T-helper 2 cell (primary cell): Measurements from ENCODE around the gene TNFSF8.

Experiments used
- DNase-seq, 5 experiments: peaks; one replicate each; pipeline versions ENCODE4 v3.0.0 to v3.0.0-alpha.2; 2012 to 2022

TNFSF8 gene

GRCh38 chr9:114902786-114903524 lies 27.4 kb downstream of the TNFSF8 start:
- peak in 2 of 5 experiments; percentile 65 to 76 for DNase-seq

- DNase-seq: no peak
Measured at GRCh38 chr9:114900942-114901802, 29.2 kb downstream of the TNFSF8 start.

- DNase-seq: no peak
Measured at GRCh38 chr9:114899995-114900394, 30.4 kb downstream of the TNFSF8 start.

GRCh38 chr9:114899461-114899860 lies 30.9 kb downstream of the TNFSF8 start:
- DNase-seq: no peak

GRCh38 chr9:114898741-114899140 lies 31.6 kb downstream of the TNFSF8 start:
- peak; percentile 33 to 98 (median 74) for DNase-seq

- DNase-seq: no peak
Measured at GRCh38 chr9:114897196-114897595, 33.2 kb downstream of the TNFSF8 start.

GRCh38 chr9:114896344-114896743 lies 34.0 kb downstream of the TNFSF8 start:
- DNase-seq: no peak

- no peak for DNase-seq
Measured at GRCh38 chr9:114895521-114895991, 34.8 kb downstream of the TNFSF8 start.

GRCh38 chr9:114894609-114895433 lies 35.6 kb downstream of the TNFSF8 start:
- DNase-seq: peak in 1 of 5 experiments; percentile 82

GRCh38 chr9:114894206-114894605 lies 36.2 kb downstream of the TNFSF8 start:
- no peak for DNase-seq

GRCh38 chr9:114893221-114894010 lies 37.0 kb downstream of the TNFSF8 start:
- no peak for DNase-seq

- peak in 1 of 5 experiments; percentile 66 for DNase-seq
Measured at GRCh38 chr9:114889802-114890224, 40.6 kb downstream of the TNFSF8 start.

- no peak for DNase-seq
Measured at GRCh38 chr9:114888607-114889006, 41.8 kb downstream of the TNFSF8 start.

- no peak for DNase-seq
Measured at GRCh38 chr9:114887963-114888362, 42.4 kb downstream of the TNFSF8 start.

GRCh38 chr9:114884787-114885452 lies 45.5 kb downstream of the TNFSF8 start:
- DNase-seq: no peak

GRCh38 chr9:114883709-114884108 lies 46.7 kb downstream of the TNFSF8 start:
- no peak for DNase-seq

GRCh38 chr9:114880291-114880745 lies 50.1 kb downstream of the TNFSF8 start:
- no peak for DNase-seq

GRCh38 chr9:114878879-114879564 lies 51.4 kb downstream of the TNFSF8 start:
- DNase-seq: no peak

- DNase-seq: peak in 1 of 5 experiments; percentile 78
Measured at GRCh38 chr9:114869845-114870244, 60.5 kb downstream of the TNFSF8 start.

- DNase-seq: no peak
Measured at GRCh38 chr9:114869378-114869777, 61.0 kb downstream of the TNFSF8 start.

GRCh38 chr9:114867327-114867726 lies 63.1 kb downstream of the TNFSF8 start:
- no peak for DNase-seq
